GM10847 (cell line): ENCODE data around the gene PRLR.

Experiments used
- POLR2A ChIP-seq: IDR thresholded peaks from 2 replicates; pipeline ENCODE4 v1.6.1; 2011; ENCODE audit not compliant: insufficient read length; ENCODE audit errors: extremely low read depth

The PRLR gene

GRCh38 chr5:35230038-35230611 lies at the start of gene PRLR:
Gene PRLR, minus strand, starts transcription at chr5:35230487. Its CDS starts 140,867 bp downstream, at chr5:35089620.
- TF ChIP-seq POLR2A: no peak

- TF ChIP-seq POLR2A: no peak
Observed at GRCh38 chr5:35274839-35275509, 44.7 kb upstream of the PRLR start.

GRCh38 chr5:35269006-35269405 lies 38.7 kb upstream of the PRLR start:
- TF ChIP-seq POLR2A: no peak

GRCh38 chr5:35266276-35266675 lies 36.0 kb upstream of the PRLR start:
- TF ChIP-seq POLR2A: no peak

- TF ChIP-seq POLR2A: no peak
Observed at GRCh38 chr5:35264509-35264908, 34.2 kb upstream of the PRLR start.

- TF ChIP-seq POLR2A: no peak
Observed at GRCh38 chr5:35263266-35263877, 33.1 kb upstream of the PRLR start.

GRCh38 chr5:35253582-35253981 lies 23.3 kb upstream of the PRLR start:
- TF ChIP-seq POLR2A: no peak

- no peak for TF ChIP-seq POLR2A
Observed at GRCh38 chr5:35252963-35253362, 22.7 kb upstream of the PRLR start.

GRCh38 chr5:35248843-35249780 lies 18.8 kb upstream of the PRLR start:
- no peak for TF ChIP-seq POLR2A

GRCh38 chr5:35247648-35248034 lies 17.4 kb upstream of the PRLR start:
- no peak for TF ChIP-seq POLR2A

- TF ChIP-seq POLR2A: no peak
Observed at GRCh38 chr5:35246900-35247647, 16.8 kb upstream of the PRLR start.

GRCh38 chr5:35246411-35246810 lies 16.1 kb upstream of the PRLR start:
- TF ChIP-seq POLR2A: no peak

GRCh38 chr5:35244171-35244570 lies 13.9 kb upstream of the PRLR start:
- TF ChIP-seq POLR2A: no peak

- TF ChIP-seq POLR2A: no peak
Observed at GRCh38 chr5:35242702-35243258, 12.5 kb upstream of the PRLR start.

GRCh38 chr5:35240892-35241291 lies 10.6 kb upstream of the PRLR start:
- no peak for TF ChIP-seq POLR2A
